ENCODE results near the gene HVCN1.

- no peak for TF ChIP-seq POLR2A (IDR thresholded peaks at IDR 0.05; ENCODE audit: low read depth, low read length)
- TF ChIP-seq SPI1 (IDR thresholded peaks at IDR 0.05; ENCODE audit: low read depth, low read length) = no peak
- no peak for TF ChIP-seq TAF1 (IDR thresholded peaks at IDR 0.05; ENCODE audit: low read depth, low read length)
- no peak for TF ChIP-seq POU2F2 (IDR thresholded peaks at IDR 0.05; ENCODE audit: low read depth, low read length)
- TF ChIP-seq POLR2AphosphoS5 (IDR thresholded peaks at IDR 0.05; ENCODE audit: low read depth, low read length) = no peak
Measured at GRCh38 chr12:110705309-110705708, 16.4 kb upstream of the HVCN1 start.
